GM21381 (cell line): ENCODE results near the gene NEURL3.
A peak's percentile ranks its signal among the peaks of the same experiment; 100 is the strongest.
"Not testable (repeated sequence)": the region's sequence is repeated elsewhere in the genome, so short reads cannot be mapped to it uniquely, and the experiment has no call there.

Source experiments
- ATAC-seq: cut with Tn5 transposase; IDR thresholded peaks from one replicate; pipeline ENCODE4 v1.9.1; 2021; ENCODE audit warnings: mild to moderate bottlenecking, moderate library complexity; ENCODE audit not compliant: unreplicated experiment

The NEURL3 gene

DNA sequence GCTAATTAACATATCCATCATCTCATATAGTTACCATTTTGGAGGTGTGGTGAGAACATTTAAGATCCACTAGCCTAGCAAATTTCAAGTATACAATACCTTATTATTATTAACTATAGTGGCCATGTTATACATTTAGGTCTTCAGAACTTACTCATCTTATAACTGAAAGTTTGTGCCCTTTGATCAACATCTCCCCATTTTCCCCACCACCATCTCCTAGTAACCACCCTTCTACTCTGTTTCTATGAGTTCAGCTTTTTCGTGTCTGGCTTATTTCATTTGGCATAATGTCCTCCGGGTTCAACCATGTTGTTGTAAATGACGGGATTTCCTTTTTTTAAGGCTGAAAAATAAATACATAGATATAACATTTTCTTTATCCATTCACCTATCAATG is 15.9 kb downstream of the NEURL3 start:
- ATAC-seq, result no peak

GRCh38 chr2:96486696-96487095 is 18.5 kb downstream of the NEURL3 start:
- no peak for ATAC-seq

- peak; percentile 86 for ATAC-seq
Observed at GRCh38 chr2:96485751-96486651, 19.2 kb downstream of the NEURL3 start.

GRCh38 chr2:96485350-96485749 is 19.8 kb downstream of the NEURL3 start:
- ATAC-seq, result no peak

DNA sequence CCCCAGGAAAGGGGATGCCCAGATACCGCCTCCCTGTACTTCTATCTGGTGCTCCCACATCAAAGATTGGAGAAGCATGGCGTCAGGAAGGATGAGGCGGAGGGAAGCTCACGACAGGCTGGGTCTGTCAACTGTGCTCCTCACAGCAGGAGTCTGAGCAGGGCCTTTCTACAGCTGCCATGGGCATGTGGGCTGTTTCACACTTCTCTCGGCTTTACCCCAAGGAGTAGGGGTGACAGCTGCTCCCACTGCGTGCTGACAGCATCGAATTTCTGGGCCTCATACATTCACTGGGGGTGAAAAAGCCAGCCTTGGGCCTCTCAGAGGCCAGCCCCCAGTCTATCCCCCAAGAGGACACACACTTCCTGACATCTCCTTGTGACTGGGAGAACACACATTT is 21.1 kb downstream of the NEURL3 start:
- no peak for ATAC-seq

- ATAC-seq, result no peak
Observed at GRCh38 chr2:96477458-96477857, 27.7 kb downstream of the NEURL3 start.

DNA sequence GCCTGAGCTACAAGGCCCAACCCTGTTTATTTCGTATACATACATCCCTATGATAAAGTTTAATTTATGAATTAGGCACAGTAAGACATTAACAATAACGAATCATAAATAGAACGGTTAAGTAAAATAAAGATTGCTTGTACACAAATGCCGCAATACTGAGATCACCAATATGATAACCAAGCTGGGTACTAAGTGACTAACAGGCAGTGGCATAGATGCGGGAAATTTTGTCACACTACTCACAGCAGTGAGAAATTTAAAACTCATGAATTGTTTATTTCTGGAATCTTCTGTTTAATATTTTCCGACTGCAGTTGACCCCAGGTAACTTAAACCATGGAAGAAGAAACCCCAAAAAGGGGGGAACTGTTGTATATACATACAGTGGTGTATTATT is 33.4 kb downstream of the NEURL3 start:
- ATAC-seq, result no peak

DNA sequence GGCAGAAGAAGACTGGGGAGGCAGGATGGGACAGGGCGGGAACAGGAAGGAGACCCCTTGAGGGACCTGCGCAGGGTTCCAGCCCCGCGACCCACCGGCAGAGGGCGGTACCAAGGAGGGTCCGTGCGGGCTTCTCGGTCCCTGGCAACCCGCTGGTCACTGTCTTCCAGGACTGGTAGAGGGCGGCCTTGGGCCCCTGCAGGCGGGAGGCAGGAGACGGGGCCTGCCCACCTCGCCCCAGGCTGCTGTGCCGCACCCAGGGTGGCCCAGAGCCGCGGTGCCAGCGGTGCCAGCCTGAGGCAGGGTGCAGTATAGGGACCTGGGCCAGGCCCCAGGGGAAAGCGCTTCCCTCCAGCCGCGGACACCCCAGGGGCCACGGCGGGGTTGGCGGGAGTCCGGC is 34.5 kb downstream of the NEURL3 start:
- ATAC-seq, result no peak

DNA sequence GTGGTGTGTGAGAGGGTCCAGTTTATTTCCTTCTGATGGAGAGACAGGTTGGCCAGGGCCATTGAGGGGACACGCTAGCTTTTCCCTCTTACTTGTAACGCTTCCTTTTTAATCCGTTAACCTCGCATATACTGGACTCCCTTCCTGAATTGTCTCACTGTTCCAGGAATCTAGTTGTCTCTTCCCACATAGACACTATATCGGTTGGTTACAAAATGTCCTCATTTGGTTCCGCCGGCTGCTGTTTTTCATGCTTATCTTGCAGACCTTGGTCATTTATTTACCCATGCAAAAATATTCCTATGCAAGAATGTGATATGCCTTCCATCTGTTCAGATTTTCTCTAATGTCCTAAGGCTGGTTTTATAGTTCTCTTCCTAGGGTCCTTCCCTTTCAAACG is 35.0 kb downstream of the NEURL3 start:
- ATAC-seq, result no peak

DNA sequence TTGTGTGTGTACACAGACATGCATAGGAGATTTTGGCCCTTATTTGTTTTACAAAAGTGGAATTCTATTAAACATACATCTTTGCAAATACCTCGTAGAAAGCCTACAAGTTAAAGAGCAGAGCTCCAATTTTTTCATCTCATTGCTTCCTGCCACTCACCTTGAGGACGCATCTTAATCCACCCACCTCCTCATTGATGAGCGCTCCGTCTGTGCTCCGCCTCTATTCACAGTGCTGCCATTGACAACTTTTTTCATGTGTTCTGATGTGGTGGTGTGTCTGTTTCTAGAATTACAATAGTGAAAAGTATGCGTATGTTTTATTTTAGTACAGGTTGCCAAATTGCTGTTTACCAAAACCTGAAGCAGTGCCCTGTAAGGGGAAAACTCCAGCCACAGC is 36.3 kb downstream of the NEURL3 start:
- ATAC-seq, result no peak

DNA sequence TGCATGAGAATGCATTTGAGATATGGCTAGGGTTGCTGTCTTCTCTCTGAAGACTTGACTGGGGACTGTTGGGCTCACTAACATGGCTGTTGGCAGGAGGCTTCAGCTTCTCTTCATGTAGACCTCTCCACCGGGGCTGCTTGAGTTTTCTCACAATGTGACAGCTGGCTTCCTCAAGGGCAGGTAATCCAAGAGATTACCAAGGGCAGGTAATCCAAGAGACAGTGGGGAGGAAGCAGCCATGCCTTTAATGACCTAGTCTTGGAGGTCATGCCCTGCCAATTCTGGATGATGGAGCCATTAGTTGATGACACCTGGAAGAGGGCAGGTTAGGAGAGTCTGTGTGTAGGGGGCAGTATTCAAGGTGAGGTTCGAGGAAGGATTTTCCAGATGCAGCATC is 40.5 kb downstream of the NEURL3 start:
- ATAC-seq, result no peak

DNA sequence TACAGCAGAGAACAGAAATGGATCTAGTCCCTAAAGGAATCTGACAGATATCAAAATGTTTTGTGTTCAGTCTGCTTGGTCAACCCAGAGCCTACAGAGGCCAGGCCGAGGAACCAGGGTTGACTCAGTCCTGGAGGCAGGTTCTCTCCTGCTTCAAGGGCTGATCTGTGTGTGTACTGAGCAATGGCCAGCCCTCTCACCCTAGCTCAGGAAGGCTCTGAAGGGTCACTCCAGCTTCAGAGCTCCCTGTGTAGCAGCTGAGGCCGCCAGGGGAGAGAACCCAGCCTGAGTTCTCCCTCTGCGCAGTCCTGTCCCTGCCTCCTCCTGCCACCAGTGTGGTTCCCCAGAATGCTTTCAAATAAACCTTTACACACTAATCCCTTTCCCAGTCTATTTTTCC is 41.1 kb downstream of the NEURL3 start:
- no peak for ATAC-seq

GRCh38 chr2:96463119-96463518 is 42.0 kb downstream of the NEURL3 start:
- ATAC-seq, result no peak

GRCh38 chr2:96461616-96462015 is 43.5 kb downstream of the NEURL3 start:
- not testable (repeated sequence) for ATAC-seq

GRCh38 chr2:96452053-96452452 is 53.1 kb downstream of the NEURL3 start:
- ATAC-seq, result no peak

GRCh38 chr2:96449637-96450036 is 55.5 kb downstream of the NEURL3 start:
- no peak for ATAC-seq

DNA sequence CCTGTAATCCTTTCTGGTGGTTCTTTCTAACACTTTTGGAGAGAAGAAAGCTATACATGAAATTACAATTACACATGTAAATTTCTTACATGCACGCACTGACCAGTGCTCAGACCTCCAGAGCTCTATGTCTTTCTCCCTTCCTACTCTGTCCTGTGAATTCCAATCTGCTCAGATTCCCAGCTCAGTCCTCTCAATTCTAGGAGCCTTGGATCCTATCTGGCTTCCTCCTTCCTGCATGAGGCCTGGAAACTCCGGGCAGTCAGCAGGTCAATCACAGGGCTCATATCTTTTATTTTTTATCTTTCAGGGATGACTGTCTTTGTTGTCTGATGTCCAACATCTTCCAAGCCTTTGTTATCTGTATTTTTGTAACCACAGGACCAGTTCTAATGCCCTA is 56.0 kb downstream of the NEURL3 start:
- no peak for ATAC-seq

GRCh38 chr2:96447726-96448125 is 57.4 kb downstream of the NEURL3 start:
- no peak for ATAC-seq
